ENCODE results near the gene TMEM63A.

The TMEM63A gene

GRCh38 chr1:225861834-225862580, 20.2 kb downstream of the TMEM63A start:
- Histone ChIP-seq H3K9ac (ENCODE audit: low read length) (no peak overlapping the region), H3F3A (ENCODE audit: insufficient read depth, low read length) (no peaks in the 10 kb centered on the region), H3K27ac (ENCODE audit: low read depth, low read length, poor library complexity, severe bottlenecking) (no peak overlapping the region), H3K9me3 (ENCODE audit: low read length) (no peaks in the 10 kb centered on the region), H3K4me2 (ENCODE audit: low read length) (no peak overlapping the region), H3K4me3 (ENCODE audit: low read depth, low read length, poor library complexity, severe bottlenecking) (no peak overlapping the region), H3K4me1 (ENCODE audit: insufficient read depth, low read length, severe bottlenecking) (peaks cover 11% of the 10 kb centered on the region), H3K27me3 (ENCODE audit: insufficient read depth, low read length) (no peaks in the 10 kb centered on the region), H4K20me1 (ENCODE audit: insufficient read depth, low read length) (no peaks in the 10 kb centered on the region), H3K79me2 (ENCODE audit: insufficient read depth, low read length) (no peaks in the 10 kb centered on the region), H3K36me3 (ENCODE audit: insufficient read depth, low read length) (peaks cover 15% of the 10 kb centered on the region; the same call in 1 of the 2 replicates), H3K9me2 (ENCODE audit: low read depth, low read length) (no peaks in the 10 kb centered on the region), H2AFZ (ENCODE audit: low read length) (no peak overlapping the region)
- TF ChIP-seq EZH2 (IDR thresholded peaks at IDR 0.05; ENCODE audit: borderline replicate concordance, low read length) (no peak), CTCF (IDR thresholded peaks at IDR 0.05; ENCODE audit: low read length) (no peak)

DNA sequence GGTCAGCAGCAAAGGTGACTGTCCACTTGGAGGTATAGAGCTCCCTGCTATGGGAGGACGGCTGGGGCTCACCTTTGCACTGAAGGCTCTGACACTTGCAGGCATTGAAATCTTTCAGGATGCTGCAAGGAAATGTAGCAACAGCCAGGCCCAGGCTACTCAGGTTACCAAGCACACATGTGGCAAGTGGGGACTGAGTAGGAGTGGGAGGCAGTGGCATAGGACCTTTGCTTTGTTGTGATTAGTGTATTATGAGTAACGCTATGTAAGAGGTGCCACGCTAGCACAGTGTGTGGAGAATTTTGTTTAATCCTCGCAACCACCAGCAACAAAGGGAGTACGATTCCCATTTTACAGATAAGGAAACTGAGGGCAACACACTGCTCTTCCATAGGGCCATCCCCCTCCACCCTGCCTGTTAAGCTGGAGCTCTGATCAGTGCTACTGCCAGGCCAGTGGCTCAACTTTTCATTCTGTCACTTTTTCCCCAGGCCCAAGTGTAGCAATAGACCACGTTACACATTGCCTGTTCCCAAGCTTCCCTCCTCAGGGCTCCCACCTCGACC, 21.2 kb downstream of the TMEM63A start:
- Histone ChIP-seq H3K27ac (ENCODE audit: low read depth, low read length, poor library complexity, severe bottlenecking) (no peak overlapping the region), H2AFZ (ENCODE audit: low read length) (no peak overlapping the region), H3K9ac (ENCODE audit: low read length) (no peak overlapping the region), H3F3A (ENCODE audit: insufficient read depth, low read length) (no peaks in the 10 kb centered on the region), H4K20me1 (ENCODE audit: insufficient read depth, low read length) (no peaks in the 10 kb centered on the region), H3K9me2 (ENCODE audit: low read depth, low read length) (no peaks in the 10 kb centered on the region), H3K79me2 (ENCODE audit: insufficient read depth, low read length) (no peaks in the 10 kb centered on the region), H3K4me3 (ENCODE audit: low read depth, low read length, poor library complexity, severe bottlenecking) (no peak overlapping the region), H3K27me3 (ENCODE audit: insufficient read depth, low read length) (no peaks in the 10 kb centered on the region), H3K36me3 (ENCODE audit: insufficient read depth, low read length) (peaks cover 15% of the 10 kb centered on the region; the same call in 1 of the 2 replicates), H3K9me3 (ENCODE audit: low read length) (no peaks in the 10 kb centered on the region), H3K4me2 (ENCODE audit: low read length) (no peak overlapping the region), H3K4me1 (ENCODE audit: insufficient read depth, low read length, severe bottlenecking) (peaks cover 4% of the 10 kb centered on the region)
- TF ChIP-seq EZH2 (IDR thresholded peaks at IDR 0.05; ENCODE audit: borderline replicate concordance, low read length) (no peak), CTCF (IDR thresholded peaks at IDR 0.05; ENCODE audit: low read length) (no peak)

- peaks cover 8% of the 10 kb centered on the region; the same call in 1 of the 2 replicates for H3K36me3 ChIP-seq (ENCODE audit: insufficient read depth, low read length)
- no peak overlapping the region for H2AFZ ChIP-seq (ENCODE audit: low read length)
- no peak overlapping the region for H3K9ac ChIP-seq (ENCODE audit: low read length)
These were observed 22.1 kb downstream of the TMEM63A start for GRCh38 chr1:225860107-225860506.

More at GRCh38 chr1:225860107-225860506, 22.1 kb downstream of the TMEM63A start:
- H3K9me2 ChIP-seq (ENCODE audit: low read depth, low read length) = no peaks in the 10 kb centered on the region
- no peak overlapping the region for H3K4me3 ChIP-seq (ENCODE audit: low read depth, low read length, poor library complexity, severe bottlenecking)
- H4K20me1 ChIP-seq (ENCODE audit: insufficient read depth, low read length) = no peaks in the 10 kb centered on the region
- no peak overlapping the region for H3K4me2 ChIP-seq (ENCODE audit: low read length)
- TF ChIP-seq CTCF (IDR thresholded peaks at IDR 0.05; ENCODE audit: low read length) (no peak), EZH2 (IDR thresholded peaks at IDR 0.05; ENCODE audit: borderline replicate concordance, low read length) (no peak)
- H3K4me1 ChIP-seq (ENCODE audit: insufficient read depth, low read length, severe bottlenecking) = no peaks in the 10 kb centered on the region
- H3K9me3 ChIP-seq (ENCODE audit: low read length) = no peaks in the 10 kb centered on the region
- no peaks in the 10 kb centered on the region for H3F3A ChIP-seq (ENCODE audit: insufficient read depth, low read length)
- no peaks in the 10 kb centered on the region for H3K79me2 ChIP-seq (ENCODE audit: insufficient read depth, low read length)
- no peaks in the 10 kb centered on the region for H3K27me3 ChIP-seq (ENCODE audit: insufficient read depth, low read length)
- H3K27ac ChIP-seq (ENCODE audit: low read depth, low read length, poor library complexity, severe bottlenecking) = no peak overlapping the region

Measured in OCI-LY1 (cell line).